Fibroblast of lung (primary cell): ENCODE results near the gene UCK1. TPM values are rescaled to one million over a fixed set of nuclear protein-coding genes. Genes with fewer than 3 reads are reported as not detected.

ENCODE experiments used
- DNase-seq, 2 donors: peaks; one replicate each; pipeline versions ENCODE4 v3.0.0 to v3.0.0-alpha.2; 2010; ENCODE audit warnings: low read depth in 2 of 2
- H2AFZ ChIP-seq: 2 replicates; pipeline ENCODE4 v1.5.1; 2012; ENCODE audit warnings: low read length, control low read depth, inconsistent platforms
- H3K27ac ChIP-seq: 2 replicates; pipeline ENCODE4 v1.5.1; 2011; ENCODE audit warnings: low read length, control low read depth; ENCODE audit not compliant: insufficient read depth
- H3K27me3 ChIP-seq: 2 replicates; pipeline ENCODE4 v1.5.1; 2011; ENCODE audit warnings: mild to moderate bottlenecking, low read length; ENCODE audit not compliant: control insufficient read depth, insufficient read depth
- H3K36me3 ChIP-seq: 2 replicates; pipeline ENCODE4 v1.5.1; 2011; ENCODE audit warnings: low read length; ENCODE audit not compliant: control insufficient read depth, insufficient read depth
- H3K4me1 ChIP-seq: 2 replicates; pipeline ENCODE4 v1.5.1; 2011; ENCODE audit warnings: low read length; ENCODE audit not compliant: control insufficient read depth, insufficient read depth; ENCODE audit errors: extremely low read depth
- H3K4me2 ChIP-seq: 2 replicates; pipeline ENCODE4 v1.5.1; 2011; ENCODE audit warnings: low read length, control low read depth; ENCODE audit not compliant: insufficient read depth; ENCODE audit errors: extremely low read depth
- H3K4me3 ChIP-seq, 4 experiments: fragments of 200-600 bp in 1 of 4; sonication (generic) in 1 of 4; replicated peaks in 1 of 4; 2 replicates each; pipeline ENCODE4 v1.5.1; 2011 to 2016; ENCODE audit warnings: low read length in 4 of 4, low read depth in 3 of 4, mild to moderate bottlenecking in 3 of 4, control low read depth in 2 of 4, inconsistent platforms in 1 of 4, mixed read lengths in 1 of 4; ENCODE audit not compliant: insufficient read depth in 1 of 4; ENCODE audit errors: control extremely low read depth in 1 of 4
- H3K79me2 ChIP-seq: 2 replicates; pipeline ENCODE4 v1.5.1; 2012; ENCODE audit warnings: mild to moderate bottlenecking, low read length, inconsistent platforms; ENCODE audit not compliant: control insufficient read depth, insufficient read depth
- H3K9ac ChIP-seq: 2 replicates; pipeline ENCODE4 v1.5.1; 2011; ENCODE audit warnings: mild to moderate bottlenecking, low read length, control low read depth; ENCODE audit not compliant: insufficient read depth
- H3K9me3 ChIP-seq: 2 replicates; pipeline ENCODE4 v1.5.1; 2012; ENCODE audit warnings: low read depth, low read length; ENCODE audit not compliant: control insufficient read depth, insufficient read depth
- H4K20me1 ChIP-seq: 2 replicates; pipeline ENCODE4 v1.5.1; 2011; ENCODE audit warnings: low read length; ENCODE audit not compliant: control insufficient read depth, insufficient read depth; ENCODE audit errors: extremely low read depth
- CTCF ChIP-seq, 2 donors: IDR thresholded peaks in 1 of 2; conservative IDR thresholded peaks in 1 of 2; 1 replicate in 1 of 2; 2 replicates in 1 of 2; pipeline ENCODE4 v1.5.1; 2011 to 2012; ENCODE audit warnings: low read length in 2 of 2, control low read depth in 1 of 2, inconsistent platforms in 1 of 2, low read depth in 1 of 2, mild to moderate bottlenecking in 1 of 2
- EZH2 ChIP-seq: IDR thresholded peaks from 2 replicates; pipeline ENCODE4 v1.5.1; 2012; ENCODE audit warnings: low read length, control low read depth, mild to moderate bottlenecking; ENCODE audit errors: missing control alignments
- polyA plus RNA-seq, 2 donors: library from polyadenylated mRNA; depleted of rRNA in 1 of 2; stranded (reverse) in 1 of 2; unstranded in 1 of 2; fragments of >200 nt; gene quantifications; 2 replicates each; pipeline ENCODE4 v1.2.1, GENCODE V29; 2011 to 2012; ENCODE audit warnings: missing spikeins in 1 of 2
- total RNA-seq: library from RNA; depleted of rRNA; stranded (reverse); fragments of >200 nt; gene quantifications from 2 replicates; pipeline ENCODE4 v1.2.1, GENCODE V29; 2014

UCK1 gene
- total and polyA plus RNA-seq, 2 donors (not counting 1 experiment from before 2014, with no cell fraction given) = 20.9 to 22.3 TPM

GRCh38 chr9:131505012-131505411 is 26.1 kb downstream of the UCK1 start:
- Histone ChIP-seq H3K27ac (no peak overlapping the region), H3K9ac (no peak overlapping the region)
- DNase-seq = no peak

GRCh38 chr9:131503626-131504465 is 27.2 kb downstream of the UCK1 start:
- TF ChIP-seq EZH2 (no peak), CTCF (conservative IDR thresholded peaks at IDR 0.05 in 1 of 2, IDR thresholded peaks at IDR 0.05 in 1 of 2; ENCODE audit: low read depth in 1 of 2, low read length in 2 of 2) (no peak)
- Histone ChIP-seq H4K20me1 (no peaks in the 10 kb centered on the region), H3K36me3 (peaks cover 12% of the 10 kb centered on the region), H3K27me3 (no peaks in the 10 kb centered on the region), H3K9me3 (no peaks in the 10 kb centered on the region), H3K4me3 (peak overlapping the region; percentile 78 to 91 (median 86)), H3K79me2 (peaks cover 4% of the 10 kb centered on the region), H2AFZ (peak overlapping the region; percentile 88), H3K4me2 (peak overlapping the region; percentile 70), H3K27ac (peak overlapping the region; percentile 24), H3K4me1 (no peaks in the 10 kb centered on the region), H3K9ac (peak overlapping the region; percentile 67)
- DNase-seq = peak; percentile 8 to 27

More at GRCh38 chr9:131505012-131505411, 26.1 kb downstream of the UCK1 start:
- no peak overlapping the region for H3K4me3 ChIP-seq
- H3K27me3 ChIP-seq = no peaks in the 10 kb centered on the region
- H3K4me2 ChIP-seq = no peak overlapping the region
- peaks cover 6% of the 10 kb centered on the region for H3K36me3 ChIP-seq
- peaks cover 4% of the 10 kb centered on the region for H3K79me2 ChIP-seq
- H3K9me3 ChIP-seq = no peaks in the 10 kb centered on the region
- H3K4me1 ChIP-seq = no peaks in the 10 kb centered on the region
- no peaks in the 10 kb centered on the region for H4K20me1 ChIP-seq
- H2AFZ ChIP-seq = no peak overlapping the region
- TF ChIP-seq EZH2 = no peak
- TF ChIP-seq CTCF (conservative IDR thresholded peaks at IDR 0.05 in 1 of 2, IDR thresholded peaks at IDR 0.05 in 1 of 2; ENCODE audit: low read depth in 1 of 2, low read length in 2 of 2) = no peak

- DNase-seq = peak; percentile 72 to 79
- Histone ChIP-seq H2AFZ (peak within 1 kb of the TSS; percentile 88), H3K79me2 (peaks cover 4% of the 10 kb centered on the region), H3K9me3 (no peaks in the 10 kb centered on the region), H3K4me3 (peak within 1 kb of the TSS; percentile 78 to 91 (median 86)), H3K36me3 (peaks cover 17% of the 10 kb centered on the region), H3K4me1 (no peaks in the 10 kb centered on the region), H3K4me2 (peak within 1 kb of the TSS; percentile 70), H3K9ac (peak within 1 kb of the TSS; percentile 67), H4K20me1 (no peaks in the 10 kb centered on the region), H3K27ac (peak within 1 kb of the TSS; percentile 24), H3K27me3 (no peaks in the 10 kb centered on the region)
- TF ChIP-seq CTCF (conservative IDR thresholded peaks at IDR 0.05 in 1 of 2, IDR thresholded peaks at IDR 0.05 in 1 of 2; ENCODE audit: low read depth in 1 of 2, low read length in 2 of 2) (no peak), EZH2 (no peak)
Measured at GRCh38 chr9:131502781-131503625, 28.1 kb downstream of the UCK1 start, which contains the start of gene POMT1. Gene POMT1, plus strand, starts transcription at chr9:131502918. Its CDS starts 1,301 bp downstream, at chr9:131504219.
